Mesendoderm (in vitro differentiated cells): Measurements from ENCODE around the gene MRTFA.

ENCODE experiments used
- DNase-seq: peaks from one replicate; pipeline ENCODE4 v3.0.0; 2013
- H2AK5ac ChIP-seq: 2 replicates; pipeline ENCODE4 v1.6.1; 2013; ENCODE audit warnings: low read length, inconsistent platforms
- H2BK120ac ChIP-seq: 2 replicates; pipeline ENCODE4 v1.6.1; 2013; ENCODE audit warnings: low read depth, mild to moderate bottlenecking, low read length, moderate library complexity, mixed read lengths
- H2BK15ac ChIP-seq: replicated peaks from 2 replicates; pipeline ENCODE4 v1.6.1; 2013; ENCODE audit warnings: low read depth, mild to moderate bottlenecking, moderate library complexity
- H2BK5ac ChIP-seq: 2 replicates; pipeline ENCODE4 v1.6.1; 2013; ENCODE audit warnings: low read length, inconsistent platforms
- H3K18ac ChIP-seq: 2 replicates; pipeline ENCODE4 v1.6.1; 2013; ENCODE audit warnings: mild to moderate bottlenecking, low read length, mixed read lengths
- H3K23ac ChIP-seq: one replicate; pipeline ENCODE4 v1.6.1; 2013; ENCODE audit warnings: low read length
- H3K27ac ChIP-seq: 2 replicates; pipeline ENCODE4 v1.5.1; 2013; ENCODE audit warnings: low read depth, mild to moderate bottlenecking, inconsistent platforms, low read length, moderate library complexity
- H3K27me3 ChIP-seq: 2 replicates; pipeline ENCODE4 v1.6.1; 2013; ENCODE audit warnings: low read length, control low read depth, mild to moderate bottlenecking, inconsistent platforms; ENCODE audit not compliant: insufficient read depth, poor library complexity
- H3K36me3 ChIP-seq: 2 replicates; pipeline ENCODE4 v1.6.1; 2013; ENCODE audit warnings: low read length, inconsistent platforms; ENCODE audit not compliant: control insufficient read depth, insufficient read depth
- H3K4ac ChIP-seq: one replicate; pipeline ENCODE4 v1.6.1; 2013; ENCODE audit warnings: low read depth, mild to moderate bottlenecking, low read length, moderate library complexity
- H3K4me1 ChIP-seq: 2 replicates; pipeline ENCODE4 v1.6.1; 2013; ENCODE audit warnings: low read depth, low read length, inconsistent platforms; ENCODE audit not compliant: control insufficient read depth
- H3K4me2 ChIP-seq: 2 replicates; pipeline ENCODE4 v1.6.1; 2013; ENCODE audit warnings: low read length
- H3K4me3 ChIP-seq: 2 replicates; pipeline ENCODE4 v1.5.1; 2013; ENCODE audit warnings: mild to moderate bottlenecking, low read length
- H3K56ac ChIP-seq: one replicate; pipeline ENCODE4 v1.6.1; 2013; ENCODE audit warnings: low read length
- H3K79me1 ChIP-seq: 2 replicates; pipeline ENCODE4 v1.6.1; 2013; ENCODE audit warnings: low read length, inconsistent platforms
- H3K79me2 ChIP-seq: 2 replicates; pipeline ENCODE4 v1.6.1; 2013; ENCODE audit warnings: mild to moderate bottlenecking, low read length; ENCODE audit not compliant: control insufficient read depth, insufficient read depth
- H3K9ac ChIP-seq: 2 replicates; pipeline ENCODE4 v1.6.1; 2013; ENCODE audit warnings: low read length, inconsistent platforms
- H4K5ac ChIP-seq: one replicate; pipeline ENCODE4 v1.6.1; 2013; ENCODE audit warnings: low read length
- H4K8ac ChIP-seq: one replicate; pipeline ENCODE4 v1.6.1; 2013; ENCODE audit warnings: low read depth, mild to moderate bottlenecking, control low read depth, low read length, moderate library complexity
- WGBS: extraction: QIAGEN DNeasy Blood & Tissue Kit; methylation state at CpG from one replicate; pipeline ENCODE4 v1.1.7; 2013; ENCODE audit warnings: low lambda C conversion rate, missing lambda C conversion rate; ENCODE audit not compliant: insufficient coverage; ENCODE audit errors: extremely low coverage; 5-methylcytosine and 5-hydroxymethylcytosine counted together

MRTFA gene

DNA sequence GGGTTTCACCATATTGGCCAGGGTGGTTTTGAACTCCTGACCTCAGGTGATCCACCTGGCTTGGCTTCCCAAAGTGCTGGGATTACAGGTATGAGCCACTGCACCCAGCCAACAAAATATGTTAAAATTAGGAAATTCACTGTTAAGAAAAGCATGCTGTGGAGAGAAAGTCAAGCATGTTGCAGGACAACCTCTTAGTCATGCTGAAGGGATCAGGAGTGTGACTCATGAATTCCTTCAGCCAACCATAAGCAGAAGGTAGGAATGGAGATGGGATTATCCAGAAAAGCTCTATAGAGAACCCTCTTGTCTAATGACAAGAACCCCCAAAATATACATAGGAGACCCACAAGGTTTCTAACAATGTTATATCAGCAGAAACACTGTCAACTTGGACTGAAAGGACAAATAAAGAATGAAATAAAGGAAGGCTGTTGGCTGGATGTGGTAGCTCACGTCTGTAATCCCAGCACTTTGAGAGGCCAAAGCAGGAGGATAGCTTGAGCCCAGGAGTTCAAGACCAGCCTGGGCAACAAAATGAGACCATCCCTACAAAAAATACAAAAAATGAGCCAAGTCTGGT lies 16.0 kb downstream of the MRTFA start:
- Histone ChIP-seq H3K27ac (no peak overlapping the region), H3K18ac (no peak overlapping the region), H2BK15ac (no peak overlapping the region), H2BK120ac (no peak overlapping the region), H3K23ac (no peak overlapping the region), H3K4me2 (no peak overlapping the region), H3K36me3 (no peaks in the 10 kb centered on the region), H4K8ac (no peak overlapping the region), H3K56ac (no peak overlapping the region), H3K27me3 (no peaks in the 10 kb centered on the region), H2BK5ac (no peak overlapping the region), H3K79me1 (peaks cover 4% of the 10 kb centered on the region), H2AK5ac (no peak overlapping the region), H3K9ac (no peak overlapping the region), H3K4ac (no peak overlapping the region), H3K79me2 (peaks cover 5% of the 10 kb centered on the region), H3K4me3 (no peak overlapping the region), H3K4me1 (no peaks in the 10 kb centered on the region), H4K5ac (no peak overlapping the region)
- WGBS, result no CpG with 5 or more reads among the region's 1 CpG
- peak; percentile 79 for DNase-seq

DNA sequence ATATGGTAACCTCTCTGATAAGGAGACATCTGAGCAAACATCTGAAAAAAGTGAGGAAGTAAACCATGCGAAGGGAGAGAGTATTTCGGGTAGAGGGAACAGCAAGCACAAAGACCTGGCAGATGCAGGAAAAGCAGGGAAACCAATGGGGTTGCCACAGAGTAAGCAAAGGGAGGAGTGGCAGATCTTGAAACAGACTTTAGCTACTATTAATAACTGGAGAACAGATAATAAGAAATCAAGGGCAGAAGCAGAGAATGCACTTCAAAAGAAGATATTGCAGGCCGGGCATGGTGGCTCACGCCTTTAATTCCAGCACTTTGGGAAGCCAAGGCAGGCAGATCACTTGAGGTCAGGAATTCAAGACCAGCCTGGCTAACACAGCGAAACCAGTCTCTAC lies 18.1 kb downstream of the MRTFA start:
- no peak overlapping the region for H2BK5ac ChIP-seq
- no peak for DNase-seq

GRCh38 chr22:40616578-40616977 lies 19.9 kb downstream of the MRTFA start:
- Histone ChIP-seq H3K36me3 (no peaks in the 10 kb centered on the region), H3K18ac (no peak overlapping the region), H3K9ac (no peak overlapping the region), H2BK120ac (no peak overlapping the region), H3K4me3 (no peak overlapping the region), H3K79me1 (peaks cover 8% of the 10 kb centered on the region), H2BK5ac (no peak overlapping the region), H3K23ac (no peak overlapping the region), H3K4ac (no peak overlapping the region), H3K56ac (no peak overlapping the region), H3K27me3 (no peaks in the 10 kb centered on the region), H3K4me1 (no peaks in the 10 kb centered on the region), H3K79me2 (peaks cover 3% of the 10 kb centered on the region), H2BK15ac (no peak overlapping the region), H3K4me2 (no peak overlapping the region), H2AK5ac (no peak overlapping the region), H3K27ac (no peak overlapping the region), H4K5ac (no peak overlapping the region), H4K8ac (no peak overlapping the region)
- no peak for DNase-seq
- no CpG with 5 or more reads among the region's 5 CpGs for WGBS

More for the DNA sequence above, 18.1 kb downstream of the MRTFA start:
- Histone ChIP-seq H2AK5ac (no peak overlapping the region), H3K4ac (no peak overlapping the region), H3K79me1 (peaks cover 6% of the 10 kb centered on the region), H3K9ac (no peak overlapping the region), H3K4me2 (no peak overlapping the region), H4K5ac (no peak overlapping the region), H3K79me2 (peaks cover 3% of the 10 kb centered on the region), H3K27me3 (no peaks in the 10 kb centered on the region), H2BK120ac (no peak overlapping the region), H3K36me3 (no peaks in the 10 kb centered on the region), H4K8ac (no peak overlapping the region), H3K23ac (no peak overlapping the region), H3K27ac (no peak overlapping the region), H2BK15ac (no peak overlapping the region), H3K4me1 (no peaks in the 10 kb centered on the region), H3K56ac (no peak overlapping the region), H3K18ac (no peak overlapping the region), H3K4me3 (no peak overlapping the region)
- no CpG with 5 or more reads among the region's 5 CpGs for WGBS

- no peak for DNase-seq
- no peak overlapping the region for H3K27ac ChIP-seq
- no peak overlapping the region for H3K56ac ChIP-seq
- H3K9ac ChIP-seq, result no peak overlapping the region
- no peaks in the 10 kb centered on the region for H3K36me3 ChIP-seq
- no peak overlapping the region for H3K23ac ChIP-seq
- H4K5ac ChIP-seq, result no peak overlapping the region
- H2AK5ac ChIP-seq, result no peak overlapping the region
- no peaks in the 10 kb centered on the region for H3K27me3 ChIP-seq
- no peak overlapping the region for H3K4me2 ChIP-seq
- H3K4me1 ChIP-seq, result no peaks in the 10 kb centered on the region
- no peak overlapping the region for H2BK15ac ChIP-seq
- no peak overlapping the region for H2BK5ac ChIP-seq
- no peak overlapping the region for H3K4ac ChIP-seq
- H3K79me1 ChIP-seq, result peaks cover 11% of the 10 kb centered on the region
- no peak overlapping the region for H4K8ac ChIP-seq
- H3K18ac ChIP-seq, result no peak overlapping the region
- H3K4me3 ChIP-seq, result no peak overlapping the region
- H3K79me2 ChIP-seq, result peaks cover 9% of the 10 kb centered on the region
- no peak overlapping the region for H2BK120ac ChIP-seq
These were observed 23.5 kb downstream of the MRTFA start for GRCh38 chr22:40613067-40613466.

DNA sequence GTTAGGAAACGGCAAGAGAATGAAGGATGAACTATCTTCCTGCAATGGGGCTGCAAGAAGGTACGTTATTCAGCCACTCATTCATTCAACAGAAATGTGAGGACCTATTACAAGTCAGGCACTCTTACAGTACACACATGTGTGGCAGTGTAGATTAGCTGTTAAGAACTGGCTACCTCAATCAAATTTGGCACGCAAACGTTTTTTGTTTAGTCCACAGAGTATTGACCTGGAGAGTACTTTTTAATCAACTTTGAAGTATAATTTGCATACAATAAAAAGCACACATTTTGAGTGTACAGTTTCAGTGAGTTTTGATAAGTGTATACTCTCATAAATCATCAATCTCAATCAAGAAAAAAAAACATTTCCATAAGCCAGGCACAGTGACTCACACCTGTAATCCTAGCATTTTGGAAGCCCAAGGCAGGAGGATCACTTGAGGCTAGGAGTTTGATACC lies 24.2 kb downstream of the MRTFA start:
- H3K79me2 ChIP-seq, result peaks cover 11% of the 10 kb centered on the region
- peaks cover 11% of the 10 kb centered on the region for H3K79me1 ChIP-seq
- H3K4ac ChIP-seq, result no peak overlapping the region
- WGBS, result no CpG with 5 or more reads among the region's 4 CpGs
- H4K8ac ChIP-seq, result no peak overlapping the region
- H3K23ac ChIP-seq, result no peak overlapping the region
- no peak overlapping the region for H3K27ac ChIP-seq
- no peak overlapping the region for H4K5ac ChIP-seq
- no peak overlapping the region for H2BK120ac ChIP-seq
- no peak overlapping the region for H2BK5ac ChIP-seq
- no peak for DNase-seq
- H3K4me2 ChIP-seq, result no peak overlapping the region
- no peak overlapping the region for H3K56ac ChIP-seq
- no peaks in the 10 kb centered on the region for H3K27me3 ChIP-seq
- no peak overlapping the region for H2BK15ac ChIP-seq
- H3K18ac ChIP-seq, result no peak overlapping the region
- no peak overlapping the region for H3K9ac ChIP-seq
- peaks cover 2% of the 10 kb centered on the region for H3K4me1 ChIP-seq
- H3K4me3 ChIP-seq, result no peak overlapping the region
- H2AK5ac ChIP-seq, result no peak overlapping the region
- H3K36me3 ChIP-seq, result no peaks in the 10 kb centered on the region

DNA sequence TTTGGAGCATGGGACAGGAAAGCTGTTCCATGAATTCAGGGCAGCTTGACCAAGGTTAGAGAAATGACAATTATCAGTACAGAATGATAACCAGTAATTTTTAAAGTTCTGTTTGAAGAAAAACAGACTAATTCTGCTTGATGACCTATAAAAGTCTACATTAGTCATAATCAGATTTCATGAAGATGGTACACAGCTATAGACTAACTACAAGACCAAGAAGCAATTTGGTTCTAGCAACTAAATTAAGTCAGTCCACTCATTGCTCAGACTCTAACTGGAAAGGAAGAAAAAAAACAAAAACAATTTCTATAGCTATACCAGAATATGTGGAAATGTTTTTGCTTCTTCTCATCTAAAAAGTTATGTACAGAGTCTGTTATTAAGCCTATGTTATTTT lies 24.9 kb downstream of the MRTFA start:
- H3K79me1 ChIP-seq, result peaks cover 11% of the 10 kb centered on the region
- no peak overlapping the region for H2BK5ac ChIP-seq
- H3K27ac ChIP-seq, result no peak overlapping the region
- H3K27me3 ChIP-seq, result no peaks in the 10 kb centered on the region
- no peak for DNase-seq
- no peak overlapping the region for H2AK5ac ChIP-seq
- H3K36me3 ChIP-seq, result no peaks in the 10 kb centered on the region
- H3K4me2 ChIP-seq, result no peak overlapping the region
- H3K4me1 ChIP-seq, result peaks cover 2% of the 10 kb centered on the region
- no peak overlapping the region for H3K18ac ChIP-seq
- H3K4me3 ChIP-seq, result no peak overlapping the region
- H3K56ac ChIP-seq, result no peak overlapping the region
- no peak overlapping the region for H3K23ac ChIP-seq
- H3K4ac ChIP-seq, result no peak overlapping the region
- H3K79me2 ChIP-seq, result peaks cover 13% of the 10 kb centered on the region
- H2BK15ac ChIP-seq, result no peak overlapping the region
- H4K5ac ChIP-seq, result no peak overlapping the region
- no peak overlapping the region for H3K9ac ChIP-seq
- no peak overlapping the region for H4K8ac ChIP-seq
- H2BK120ac ChIP-seq, result no peak overlapping the region
